ENCODE data around the gene SLC7A4.
A peak's percentile ranks its signal among the peaks of the same experiment; 100 is the strongest.
"Not testable (repeated sequence)": the region's sequence is repeated elsewhere in the genome, so short reads cannot be mapped to it uniquely, and the experiment has no call there.

The SLC7A4 gene

DNA sequence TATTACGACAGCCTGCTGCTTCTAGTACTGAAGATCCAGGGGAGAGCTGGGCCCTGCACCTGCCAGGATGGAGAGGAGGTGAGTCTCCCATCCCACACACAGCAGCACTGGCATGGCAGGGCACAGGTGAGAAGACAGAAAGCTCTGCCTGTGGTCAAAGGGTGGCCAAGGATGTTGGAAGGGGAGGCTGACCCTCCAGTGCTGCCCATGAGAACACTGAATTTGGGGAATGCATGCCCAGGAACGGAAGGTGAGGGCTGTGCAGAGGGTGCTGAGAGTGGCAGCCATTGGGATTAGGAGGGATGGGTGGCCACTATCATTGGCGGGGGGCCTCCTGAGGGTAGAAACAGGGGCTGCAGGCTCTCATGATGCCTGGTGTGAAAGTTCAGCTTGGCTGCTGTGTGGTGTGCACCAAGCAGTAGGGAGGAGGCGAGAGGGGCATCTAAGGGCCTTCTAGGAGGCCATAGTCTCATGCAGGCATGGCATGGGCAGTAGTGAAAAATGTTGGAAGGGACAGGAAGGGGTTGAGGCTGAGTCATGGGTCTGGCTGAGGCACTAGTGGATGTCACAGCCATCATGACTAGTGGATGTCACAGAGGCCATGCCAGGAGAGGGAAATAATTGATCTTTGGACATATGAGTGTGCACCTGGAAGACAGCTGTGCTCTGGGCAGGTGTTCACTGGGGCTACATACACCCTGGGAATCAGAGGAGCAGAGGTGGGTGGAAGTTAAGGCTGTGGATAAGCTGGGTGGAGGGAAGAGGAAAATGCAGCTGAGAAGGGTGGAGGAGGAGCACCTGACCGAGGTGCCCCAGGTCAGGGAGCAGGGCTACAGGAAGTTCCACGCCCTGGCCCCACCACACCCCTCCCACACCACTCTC, 10.9 kb upstream of the SLC7A4 start:
- no peak for DNase-seq

GRCh38 chr22:21041937-21042336, 9.6 kb upstream of the SLC7A4 start:
- DNase-seq: no peak

DNA sequence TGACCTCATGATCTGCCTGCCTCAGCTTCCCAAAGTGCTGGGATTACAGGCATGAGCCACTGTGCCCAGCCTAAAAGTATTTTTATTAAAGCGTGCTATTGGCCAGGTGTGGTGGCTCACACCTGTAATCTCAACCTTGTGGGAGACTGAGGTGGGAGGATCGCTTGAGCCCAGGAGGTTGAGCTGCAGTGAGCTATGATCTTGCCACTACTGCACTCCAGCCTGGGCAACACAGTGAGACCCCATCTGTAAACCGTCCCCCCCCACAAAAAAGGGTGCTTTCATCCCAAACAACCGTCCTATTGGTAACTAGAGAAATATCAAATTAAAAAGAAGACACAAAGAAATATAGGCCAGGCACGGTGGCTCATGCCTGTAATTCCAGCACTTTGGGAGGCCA, 6.8 kb upstream of the SLC7A4 start:
- DNase-seq: not testable (repeated sequence)

GRCh38 chr22:21038405-21038804, 6.0 kb upstream of the SLC7A4 start:
- peak; percentile 40 for DNase-seq

DNA sequence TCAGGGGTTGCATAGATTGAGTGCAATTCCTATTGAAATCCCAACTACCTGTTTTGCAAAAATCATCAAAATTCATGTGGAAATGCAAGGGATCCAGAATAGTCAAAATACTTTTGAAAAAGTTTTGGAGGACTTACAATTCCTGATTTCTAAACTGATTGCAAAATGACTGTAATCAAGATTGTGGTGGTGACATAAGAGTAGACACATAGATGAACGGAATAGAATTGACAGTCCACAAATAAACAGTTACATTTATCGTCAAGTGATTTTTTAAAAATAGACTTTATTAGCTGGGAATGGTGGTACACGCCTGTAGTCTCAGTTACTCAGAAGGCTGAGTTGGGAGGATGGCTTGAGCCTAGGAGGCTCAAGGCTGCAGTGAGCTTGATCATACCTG, 2.6 kb upstream of the SLC7A4 start:
- no peak for DNase-seq

DNA sequence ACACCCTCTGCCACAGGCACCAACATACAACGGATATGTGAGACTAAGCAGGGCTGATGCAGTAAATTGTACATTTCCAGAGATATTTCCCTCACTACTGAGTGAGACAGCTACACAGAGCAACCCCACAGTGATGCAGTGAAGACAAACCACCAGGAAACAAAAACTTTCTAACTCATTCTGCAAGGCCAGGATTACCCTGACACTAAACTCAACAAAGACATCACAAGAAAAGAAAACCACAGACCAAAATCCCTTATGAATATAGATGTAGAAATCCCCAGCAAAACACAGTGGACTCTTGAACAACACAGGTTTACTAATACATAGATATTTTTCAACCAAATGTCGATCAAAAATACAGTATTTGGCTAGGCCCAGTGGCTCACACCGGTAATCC, 1.5 kb upstream of the SLC7A4 start:
- no peak for DNase-seq

DNA sequence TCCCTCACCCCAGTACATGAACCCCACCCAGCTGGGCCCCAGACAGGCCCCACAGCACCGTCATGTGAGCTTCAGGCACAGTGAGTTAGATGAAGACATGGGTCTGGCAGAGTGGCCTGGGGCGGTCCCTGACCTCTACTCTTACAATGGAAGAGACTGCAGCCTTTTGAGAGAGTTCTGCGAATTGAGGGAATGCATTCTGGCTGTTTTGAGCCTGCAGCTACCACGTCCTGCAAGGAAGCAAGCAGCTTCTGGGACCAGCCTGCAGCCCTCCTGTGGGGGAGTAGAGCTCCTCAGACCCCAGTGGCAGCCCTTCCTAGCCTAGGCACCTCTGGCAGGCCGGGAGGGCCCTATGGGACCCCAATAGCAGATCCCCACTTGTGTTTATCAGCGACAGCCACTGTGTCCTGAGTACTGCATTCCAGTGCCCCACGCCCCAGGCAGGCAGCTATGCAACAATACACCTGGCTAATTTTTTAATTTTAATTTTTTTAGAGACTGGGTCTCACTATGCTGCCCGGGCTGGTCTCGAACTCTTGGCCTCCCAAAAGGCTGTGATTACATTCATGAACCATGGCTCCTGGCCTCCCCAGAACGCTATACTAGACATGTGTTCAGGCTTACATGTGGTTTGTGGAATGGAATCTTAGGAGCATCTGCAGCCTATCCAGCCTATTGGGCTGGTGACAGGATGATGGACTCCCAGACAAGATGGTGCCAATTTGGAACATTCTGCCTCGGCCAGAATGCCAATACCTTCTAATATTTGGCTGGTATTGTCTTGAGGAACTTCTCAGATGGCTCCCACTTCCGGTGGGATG, 717 bp upstream of the SLC7A4 start:
- DNase-seq: no peak

GRCh38 chr22:21031545-21032036, 770 bp downstream of the SLC7A4 start:
- DNase-seq: no peak

DNA sequence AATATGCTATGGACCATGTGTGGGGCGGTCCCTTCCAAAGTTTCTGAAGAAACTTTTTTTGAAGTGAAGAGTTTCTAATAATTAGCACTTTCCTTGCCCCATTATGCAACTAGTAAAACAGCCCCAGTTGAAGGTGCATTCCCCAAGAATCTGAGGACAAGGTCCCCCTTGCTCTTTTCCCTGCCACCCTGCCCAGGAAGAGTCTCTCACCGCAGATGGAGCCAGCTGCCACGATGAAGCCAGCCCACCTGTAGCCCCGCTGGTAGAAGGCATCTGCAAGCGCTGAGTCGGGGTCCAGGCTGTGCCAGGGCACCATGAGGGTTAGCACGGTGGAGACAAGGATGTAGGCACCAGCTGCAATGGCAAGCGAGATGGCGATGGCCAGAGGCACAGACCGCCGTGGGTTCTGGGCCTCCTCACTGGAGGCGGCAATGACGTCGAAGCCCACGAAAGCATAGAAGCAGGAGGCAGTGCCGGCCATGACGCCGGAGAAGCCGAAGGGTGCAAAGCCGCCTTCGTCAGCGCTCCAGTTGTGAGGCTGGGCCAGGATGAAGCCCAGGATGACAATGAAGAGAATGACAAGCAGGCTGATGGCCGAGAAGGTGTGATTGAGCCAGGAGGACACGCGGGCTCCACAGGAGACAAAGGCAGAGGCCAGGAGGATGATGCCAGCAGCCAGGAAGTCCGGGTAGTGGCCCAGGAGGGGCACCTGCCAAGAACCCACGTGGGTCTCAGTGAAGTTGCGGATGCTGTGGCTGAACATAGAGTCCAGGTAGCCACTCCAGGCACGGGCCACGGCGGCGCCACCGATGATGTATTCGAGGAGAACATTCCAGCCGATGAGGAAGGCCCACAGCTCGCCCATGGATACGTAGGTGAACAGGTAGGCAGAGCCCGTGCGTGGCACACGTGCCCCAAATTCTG, 1.5 kb downstream of the SLC7A4 start:
- DNase-seq: no peak

- no peak for DNase-seq
These were observed 2.3 kb downstream of the SLC7A4 start for GRCh38 chr22:21030032-21030431.

- DNase-seq: no peak
These were observed 2.8 kb downstream of the SLC7A4 start for GRCh38 chr22:21029486-21030025.

DNA sequence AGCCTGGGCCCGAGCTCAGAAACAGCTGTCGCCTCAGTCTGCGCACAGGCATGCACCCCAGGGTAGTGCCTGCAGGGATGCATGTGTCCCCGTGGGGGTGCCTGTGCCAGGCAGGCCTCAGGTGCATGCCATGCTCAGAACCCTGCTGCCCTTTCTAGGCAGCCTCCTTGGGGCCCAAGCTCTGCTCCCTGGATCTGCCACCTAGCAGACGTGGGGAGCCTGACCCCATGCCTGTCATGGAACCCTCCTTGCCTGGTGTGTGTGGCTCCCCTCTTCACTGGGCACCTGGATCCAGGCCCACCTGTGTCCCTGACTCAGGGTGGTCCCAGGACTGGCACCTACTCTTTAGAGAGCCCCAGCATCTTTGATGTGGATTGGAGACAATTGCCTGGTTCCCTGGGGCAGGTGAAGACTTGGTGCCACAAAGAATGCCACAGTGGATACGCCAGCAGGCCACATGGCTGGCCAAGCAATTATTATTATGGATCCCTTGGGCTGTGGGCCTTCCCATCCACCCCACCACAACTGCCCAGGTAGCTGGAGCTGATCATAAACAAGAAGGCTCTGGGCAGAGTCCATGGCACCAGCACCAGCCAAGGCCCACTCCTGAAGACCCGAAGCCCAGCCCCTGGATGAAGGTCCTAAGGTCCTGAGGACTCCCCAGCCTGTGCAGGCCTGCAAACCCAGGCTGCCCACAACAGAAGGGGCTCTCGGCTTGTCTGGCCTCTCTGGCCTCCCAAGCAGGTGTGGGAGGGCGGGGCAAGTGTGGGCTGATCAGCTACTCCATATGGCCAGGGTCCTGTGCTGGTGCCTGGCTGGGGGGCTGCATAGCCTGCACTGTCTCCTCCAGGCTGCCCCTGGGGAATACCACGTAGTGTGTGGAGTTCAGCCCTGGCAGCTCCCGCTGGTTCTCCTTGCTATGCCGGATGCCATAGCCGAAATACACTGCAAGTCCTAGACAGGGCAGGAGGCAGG, 3.8 kb downstream of the SLC7A4 start:
- DNase-seq: no peak

DNA sequence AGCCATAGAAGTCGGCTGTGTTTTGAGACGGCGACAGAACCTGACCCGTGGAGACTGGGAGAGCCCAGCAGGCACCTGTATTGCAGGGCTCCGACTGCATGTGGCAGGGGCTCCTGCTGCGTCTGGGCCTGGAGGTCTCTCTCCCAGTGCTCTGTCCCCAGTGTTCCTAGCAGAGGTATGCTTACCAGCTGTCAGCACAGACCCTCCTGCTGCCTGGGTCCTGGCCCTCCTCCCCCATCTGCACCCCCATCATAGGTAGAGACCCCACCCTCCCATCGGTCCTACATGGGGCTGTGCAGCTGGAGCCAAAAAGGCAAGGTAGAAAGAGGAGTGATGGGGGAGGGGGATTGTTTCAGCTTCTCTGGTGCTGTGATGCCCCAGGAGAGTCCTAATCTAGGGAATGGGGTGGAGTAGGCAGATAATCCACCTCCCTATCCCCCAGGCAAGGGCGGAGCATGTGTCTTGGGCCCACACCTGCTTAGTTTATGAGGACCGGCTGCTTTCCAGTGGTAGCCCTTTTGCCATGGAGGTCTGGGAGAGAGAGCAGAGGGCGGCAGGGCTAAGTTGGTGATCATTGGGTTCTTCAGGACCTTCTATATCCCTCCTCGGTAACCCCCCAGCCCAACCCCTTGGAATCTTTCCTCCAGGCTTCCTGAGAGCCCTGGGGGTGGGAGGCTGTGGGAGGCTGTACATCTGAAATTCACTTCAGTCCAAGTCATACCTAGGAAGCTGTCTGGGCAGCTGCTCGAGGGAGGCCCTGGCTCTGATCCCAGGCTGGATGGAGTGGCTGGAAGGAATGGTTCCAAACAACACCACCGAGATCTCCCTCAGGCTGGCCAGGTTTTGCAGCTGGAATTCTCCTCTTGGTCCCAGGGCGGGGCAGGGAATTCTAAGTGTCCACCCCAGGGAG, 5.3 kb downstream of the SLC7A4 start:
- DNase-seq: no peak

GRCh38 chr22:21025763-21026755, 6.3 kb downstream of the SLC7A4 start:
- DNase-seq: no peak

GRCh38 chr22:21025266-21025665, 7.1 kb downstream of the SLC7A4 start:
- DNase-seq: no peak

DNA sequence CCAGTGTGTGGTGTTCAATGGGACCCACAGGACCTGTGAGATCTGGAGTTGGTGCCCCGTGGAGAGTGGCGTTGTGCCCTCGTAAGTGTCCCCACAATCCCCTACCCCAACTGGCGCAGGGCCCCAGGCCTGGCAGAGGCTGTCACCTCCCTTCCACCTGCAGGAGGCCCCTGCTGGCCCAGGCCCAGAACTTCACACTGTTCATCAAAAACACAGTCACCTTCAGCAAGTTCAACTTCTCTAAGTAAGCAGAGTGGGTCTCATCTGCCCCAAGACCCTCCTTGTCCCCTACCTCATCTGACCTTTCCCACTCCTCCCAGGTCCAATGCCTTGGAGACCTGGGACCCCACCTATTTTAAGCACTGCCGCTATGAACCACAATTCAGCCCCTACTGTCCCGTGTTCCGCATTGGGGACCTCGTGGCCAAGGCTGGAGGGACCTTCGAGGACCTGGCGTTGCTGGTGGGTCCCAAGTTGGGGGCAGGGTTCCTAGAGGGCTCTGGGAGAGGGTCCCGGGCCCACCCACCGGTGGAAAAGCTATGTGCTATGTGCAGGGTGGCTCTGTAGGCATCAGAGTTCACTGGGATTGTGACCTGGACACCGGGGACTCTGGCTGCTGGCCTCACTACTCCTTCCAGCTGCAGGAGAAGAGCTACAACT, 9.3 kb downstream of the SLC7A4 start:
- no peak for DNase-seq

DNA sequence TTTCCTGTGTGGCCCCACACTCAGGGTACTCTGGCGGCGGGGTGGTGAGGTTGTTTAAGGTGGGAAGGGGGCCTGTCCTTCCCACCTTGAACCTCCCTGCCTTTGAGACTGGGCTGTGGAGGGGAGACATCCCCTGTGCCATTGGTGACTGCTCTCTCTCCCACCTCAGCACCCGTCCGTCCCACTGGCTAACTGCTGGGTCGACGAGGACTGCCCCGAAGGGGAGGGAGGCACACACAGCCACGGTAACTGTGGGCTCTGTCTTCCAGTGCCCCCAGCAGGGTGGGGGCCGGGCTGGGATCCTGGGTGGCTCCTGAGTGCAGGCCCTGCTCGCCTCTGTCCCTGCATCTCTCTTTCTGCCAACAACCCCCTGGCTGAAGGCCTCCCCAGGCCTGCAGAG, 9.9 kb downstream of the SLC7A4 start:
- DNase-seq: no peak

DNA sequence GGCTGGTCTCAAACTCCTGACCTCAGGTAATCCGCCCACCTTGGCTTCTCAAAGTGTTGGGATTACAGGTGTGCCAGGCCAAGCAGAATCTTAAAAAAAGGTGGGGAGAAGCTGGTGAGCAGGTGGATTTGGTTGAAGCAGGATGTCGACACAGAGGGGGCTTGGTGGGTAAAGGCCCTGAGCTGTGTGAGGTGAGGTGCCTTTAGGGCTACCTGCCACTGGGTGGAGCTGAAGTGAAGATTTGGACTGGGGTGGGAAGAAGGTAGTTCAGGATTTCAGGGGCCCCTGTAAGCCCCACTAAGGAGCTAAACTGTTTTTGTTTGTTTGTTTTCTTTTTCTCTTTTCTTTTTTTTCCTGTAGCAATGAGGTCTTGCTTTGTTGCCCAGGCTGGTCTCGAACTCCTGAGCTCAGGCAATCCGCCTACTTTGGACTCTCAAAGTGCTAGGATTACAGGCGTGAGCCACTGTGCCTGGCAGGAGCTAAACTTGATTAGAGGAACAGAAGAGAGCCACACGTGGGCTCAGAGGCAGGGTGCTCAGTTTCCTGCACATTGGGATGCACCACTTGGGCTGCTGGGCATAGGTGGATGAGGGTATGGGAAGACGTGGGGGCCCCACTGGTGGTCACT, 11.4 kb downstream of the SLC7A4 start:
- DNase-seq: peak; percentile 73

Data from OCI-M1 (cell line).